GM21447 (cell line): ENCODE results near the gene RPL6.
"Not testable (repeated sequence)": the region's sequence is repeated elsewhere in the genome, so short reads cannot be mapped to it uniquely, and the experiment has no call there.

Experiments used
- ATAC-seq: cut with Tn5 transposase; IDR thresholded peaks from one replicate; pipeline ENCODE4 v1.9.1; 2021; ENCODE audit not compliant: unreplicated experiment

The RPL6 gene

GRCh38 chr12:112409064-112409905 is at the start of gene RPL6:
TSS of gene RPL6 (minus strand) at chr12:112409605. CDS start at chr12:112408656, 949 bp downstream.
- peak; percentile 90 for ATAC-seq

DNA sequence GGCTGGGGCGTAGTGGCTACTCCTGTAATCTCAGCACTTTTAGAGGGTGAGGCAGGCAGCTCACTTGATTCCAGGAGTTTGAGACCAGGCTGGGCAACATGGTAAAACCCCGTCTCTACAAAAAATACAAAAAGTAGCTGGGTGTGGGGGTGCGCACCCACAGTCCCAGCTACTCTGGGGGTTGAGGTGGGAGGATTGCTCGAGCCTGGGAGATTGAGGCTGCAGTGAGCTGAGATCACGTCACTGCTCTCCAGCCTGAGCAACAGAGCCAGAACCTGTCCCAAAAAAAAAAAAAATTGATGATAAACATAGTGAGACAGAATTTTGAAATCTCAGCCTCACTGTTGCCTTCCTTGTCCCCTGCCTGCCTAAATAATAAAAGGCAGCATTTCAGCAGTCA is 49.3 kb upstream of the RPL6 start:
- ATAC-seq, result no peak

- no peak for ATAC-seq
These were observed 48.9 kb upstream of the RPL6 start for GRCh38 chr12:112458330-112458729.

DNA sequence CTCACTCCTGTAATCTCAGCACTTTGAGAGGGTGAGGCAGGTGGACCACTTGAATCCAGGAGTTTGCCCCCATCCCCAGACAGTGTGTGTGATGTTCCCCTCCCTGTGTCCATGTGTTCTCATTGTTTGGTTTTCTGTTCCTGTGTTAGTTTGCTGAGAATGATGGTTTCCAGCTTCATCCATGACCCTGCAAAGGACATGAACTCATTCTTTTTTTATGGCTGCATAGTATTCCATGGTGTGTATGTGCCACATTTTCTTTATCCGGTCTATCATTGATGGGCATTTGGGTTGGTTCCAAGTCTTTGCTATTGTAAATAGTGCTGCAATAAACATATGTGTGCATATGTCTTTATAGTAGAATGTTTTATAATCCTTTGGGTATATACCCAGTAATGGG is 47.7 kb upstream of the RPL6 start:
- ATAC-seq, result not testable (repeated sequence)

DNA sequence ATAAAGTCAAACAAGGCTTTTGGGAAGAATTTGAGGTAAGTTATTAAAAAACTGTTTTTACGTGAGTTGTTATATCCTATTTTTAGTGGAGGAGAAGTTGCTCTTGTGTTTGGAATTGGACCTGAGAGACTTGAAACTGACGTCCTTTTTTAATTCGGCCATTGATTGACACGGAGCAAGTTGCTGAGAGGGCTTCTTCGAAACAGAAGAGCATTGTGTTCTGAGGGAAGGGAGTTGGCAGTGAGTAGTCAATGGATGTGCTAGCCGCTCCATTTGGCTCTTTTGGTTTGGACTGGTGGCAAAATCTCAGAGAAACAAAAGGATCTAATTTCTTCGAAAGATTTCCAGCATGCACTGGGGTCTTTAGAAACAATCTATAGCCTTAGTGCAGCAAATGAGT is 46.6 kb upstream of the RPL6 start:
- no peak for ATAC-seq

- no peak for ATAC-seq
These were observed 41.3 kb upstream of the RPL6 start for GRCh38 chr12:112450725-112451124.

- not testable (repeated sequence) for ATAC-seq
These were observed 38.8 kb upstream of the RPL6 start for GRCh38 chr12:112448165-112448564.

- ATAC-seq, result no peak
These were observed 37.7 kb upstream of the RPL6 start for GRCh38 chr12:112447106-112447505.

GRCh38 chr12:112446008-112446725 is 36.8 kb upstream of the RPL6 start:
- ATAC-seq, result no peak

DNA sequence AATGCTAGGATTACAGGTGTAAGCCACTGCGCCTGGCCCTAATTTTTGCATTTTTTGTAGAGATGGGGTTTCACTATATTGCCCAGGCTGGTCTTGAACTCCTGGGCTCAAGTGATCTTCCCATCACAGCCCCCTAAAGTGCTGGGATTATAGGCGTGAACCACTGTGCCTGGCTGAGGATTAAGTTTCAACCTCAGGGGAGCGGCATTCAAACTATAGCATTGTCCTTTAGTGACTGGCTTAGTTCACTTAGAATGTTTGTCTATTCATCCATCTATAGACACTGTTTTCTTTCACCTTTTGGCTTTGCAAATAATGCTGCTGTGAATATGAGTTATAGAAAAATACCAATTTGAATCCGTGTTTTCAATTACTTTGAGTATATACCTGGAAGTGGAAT is 34.5 kb upstream of the RPL6 start:
- no peak for ATAC-seq

DNA sequence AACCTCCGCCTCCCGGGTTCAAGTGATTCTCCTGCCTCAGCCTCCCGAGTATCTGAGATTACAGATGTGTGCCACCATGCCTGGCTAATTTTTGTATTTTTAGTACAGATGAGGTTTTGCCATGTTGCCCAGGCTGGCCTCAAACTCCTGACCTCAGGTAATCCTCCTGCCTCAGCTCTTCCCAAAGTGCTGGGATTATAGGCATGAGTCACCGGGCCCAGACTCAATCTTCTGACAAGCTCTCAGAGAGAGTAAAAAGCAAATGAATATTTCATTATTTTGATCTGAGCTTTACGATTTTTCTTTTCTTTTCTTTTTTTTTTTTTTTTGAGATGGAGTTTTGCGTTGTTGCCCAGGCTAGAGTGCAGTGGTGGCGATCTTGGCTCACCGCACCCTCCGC is 31.2 kb upstream of the RPL6 start:
- not testable (repeated sequence) for ATAC-seq

DNA sequence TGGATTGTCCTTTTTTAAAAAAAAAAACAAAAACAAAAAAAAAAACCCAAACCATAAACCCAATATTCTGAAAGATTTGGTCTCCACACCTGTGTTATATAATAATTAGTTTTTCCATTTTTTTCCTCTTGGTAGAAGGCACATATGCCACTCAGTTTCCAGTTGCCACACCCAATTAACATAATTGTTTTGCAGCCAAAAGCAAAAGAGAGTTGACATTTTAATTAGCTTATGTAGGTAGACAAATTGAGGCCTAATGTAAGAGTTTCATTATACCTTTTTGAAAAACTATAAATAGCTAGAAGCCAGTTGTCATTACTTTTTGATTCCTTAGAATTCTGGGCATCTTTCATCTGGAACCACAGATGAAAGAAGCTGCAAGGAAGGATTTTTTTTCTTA is 30.4 kb upstream of the RPL6 start:
- no peak for ATAC-seq

GRCh38 chr12:112438645-112439044 is 29.2 kb upstream of the RPL6 start:
- ATAC-seq, result not testable (repeated sequence)

GRCh38 chr12:112433551-112433950 is 24.1 kb upstream of the RPL6 start:
- no peak for ATAC-seq

DNA sequence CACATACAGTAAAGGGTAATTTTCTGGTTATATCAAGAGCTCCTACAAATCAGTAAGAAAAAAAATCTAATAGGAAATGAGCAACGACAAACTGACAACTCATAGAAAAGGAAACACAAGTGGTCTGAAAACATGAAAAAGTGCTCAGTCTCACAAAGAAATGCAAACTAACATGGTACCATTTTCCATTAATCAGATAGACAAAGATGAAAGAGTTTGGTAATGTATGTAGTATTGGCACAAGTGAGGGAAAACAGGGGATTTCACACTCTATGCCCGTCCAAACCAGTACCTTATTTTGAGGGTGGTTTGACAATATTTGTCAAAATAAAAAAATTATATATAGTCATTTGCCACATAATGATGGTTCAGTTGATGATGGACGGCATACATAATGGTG is 22.6 kb upstream of the RPL6 start:
- ATAC-seq, result no peak

DNA sequence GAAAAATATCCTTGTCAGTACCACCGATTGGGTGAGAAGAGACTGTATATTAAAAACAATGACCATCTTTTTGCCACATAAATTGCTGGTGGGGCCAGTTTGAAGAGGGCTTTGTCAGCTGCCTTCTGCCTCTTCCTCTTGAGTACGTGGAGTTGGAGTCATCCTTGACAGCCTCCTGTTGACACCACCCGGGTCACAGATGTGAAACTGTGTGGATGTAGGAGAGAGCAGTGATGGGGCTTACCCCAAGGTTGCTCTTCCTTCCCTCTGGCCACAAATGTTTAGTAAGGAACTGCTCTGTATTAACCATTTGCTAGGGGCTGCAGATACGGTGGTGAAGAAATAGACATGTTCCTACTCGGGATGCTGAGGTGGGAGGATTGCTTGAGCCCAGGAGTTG is 21.5 kb upstream of the RPL6 start:
- ATAC-seq, result no peak

DNA sequence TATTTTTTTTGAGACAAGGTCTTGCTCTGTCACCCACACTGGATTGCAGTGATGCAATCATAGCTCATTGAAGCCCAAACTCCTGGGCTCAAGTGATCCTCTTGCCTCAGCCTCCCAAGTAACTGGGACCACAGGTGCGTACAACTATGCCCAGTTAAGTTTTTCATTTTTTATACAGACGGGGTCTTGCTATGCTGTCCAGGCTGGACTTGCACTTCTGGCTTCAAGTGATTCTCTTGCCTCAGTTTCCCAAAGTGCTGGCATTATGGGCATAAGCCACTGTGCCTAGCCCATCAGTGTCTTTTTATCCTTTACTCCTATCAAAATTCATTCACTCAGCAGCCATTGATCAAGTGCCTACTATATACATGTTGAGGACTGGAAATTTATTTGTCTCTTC is 18.4 kb upstream of the RPL6 start:
- no peak for ATAC-seq

GRCh38 chr12:112425582-112426382 is 16.4 kb upstream of the RPL6 start:
- ATAC-seq, result no peak

- ATAC-seq, result no peak
These were observed 14.7 kb upstream of the RPL6 start for GRCh38 chr12:112424126-112424525.

GRCh38 chr12:112422531-112422930 is 13.1 kb upstream of the RPL6 start:
- ATAC-seq, result no peak

GRCh38 chr12:112421363-112421762 is 12.0 kb upstream of the RPL6 start:
- ATAC-seq, result no peak

- ATAC-seq, result no peak
These were observed 11.3 kb upstream of the RPL6 start for GRCh38 chr12:112420740-112421139.
